Natural killer cell (primary cell): ENCODE results near the gene TNFRSF12A. TPM values are rescaled to one million over a fixed set of nuclear protein-coding genes. Genes with fewer than 3 reads are reported as not detected.

Experiments
- ATAC-seq, 3 donors: fragments of 150-1000 bp in 2 of 3; fragments of 200-7000 bp in 1 of 3; cut with Tn5 transposase; 1 replicate in 1 of 3; 2 replicates in 2 of 3; pipeline ENCODE4 v1.10.0; 2021; ENCODE audit warnings: mild to moderate bottlenecking in 2 of 3, moderate library complexity in 2 of 3
- DNase-seq, 2 donors: peaks; one replicate each; pipeline versions ENCODE4 v3.0.0 to v3.0.0-alpha.2; 2013 to 2021; ENCODE audit warnings: mixed read lengths in 1 of 2
- H3K27ac ChIP-seq: one replicate; pipeline ENCODE4 v1.5.1; 2013; ENCODE audit warnings: mild to moderate bottlenecking, low read length
- H3K27me3 ChIP-seq: one replicate; pipeline ENCODE4 v1.6.1; 2013; ENCODE audit warnings: low read length; ENCODE audit not compliant: control insufficient read depth, insufficient read depth
- H3K36me3 ChIP-seq: one replicate; pipeline ENCODE4 v1.6.1; 2013; ENCODE audit warnings: low read length; ENCODE audit not compliant: control insufficient read depth, insufficient read depth
- H3K4me1 ChIP-seq: one replicate; pipeline ENCODE4 v1.6.1; 2013; ENCODE audit warnings: low read length; ENCODE audit not compliant: control insufficient read depth, insufficient read depth
- H3K4me3 ChIP-seq: one replicate; pipeline ENCODE4 v1.5.1; 2013; ENCODE audit warnings: low read length
- H3K9me3 ChIP-seq: one replicate; pipeline ENCODE4 v1.6.1; 2013; ENCODE audit warnings: low read length; ENCODE audit not compliant: control insufficient read depth, insufficient read depth
- H3K27ac Mint-ChIP-seq, 2 donors: one replicate each; pipeline ENCODE4 v1.8.0; 2022; ENCODE audit warnings: mild to moderate bottlenecking in 2 of 2, mixed read lengths in 2 of 2, moderate library complexity in 1 of 2
- H3K27me3 Mint-ChIP-seq, 2 donors: one replicate each; pipeline ENCODE4 v1.8.0; 2022; ENCODE audit warnings: low read depth in 2 of 2, mixed read lengths in 2 of 2
- H3K36me3 Mint-ChIP-seq: one replicate; pipeline ENCODE4 v1.8.0; 2022; ENCODE audit warnings: mixed read lengths
- H3K4me1 Mint-ChIP-seq, 2 donors: one replicate each; pipeline ENCODE4 v1.8.0; 2022; ENCODE audit warnings: mixed read lengths in 2 of 2
- H3K4me3 Mint-ChIP-seq: one replicate; pipeline ENCODE4 v1.8.0; 2022; ENCODE audit warnings: mild to moderate bottlenecking, moderate library complexity, mixed read lengths
- H3K9me3 Mint-ChIP-seq, 2 donors: one replicate each; pipeline ENCODE4 v1.8.0; 2022; ENCODE audit warnings: mixed read lengths in 2 of 2
- WGBS: methylation state at CpG from one replicate; pipeline ENCODE4 v1.1.7; 2013; ENCODE audit warnings: missing lambda C conversion rate; ENCODE audit not compliant: insufficient coverage; 5-methylcytosine and 5-hydroxymethylcytosine counted together
- intact Hi-C: fragments of 100-400 bp; cut with micrococcal nuclease; formaldehyde crosslinking; loops from one replicate; pipeline ENCODE4 v1.14.2; 2022
- total RNA-seq, 4 donors: library from RNA; stranded (reverse); fragments of 120-200 nt in 1 of 4; gene quantifications; one replicate each; pipeline versions ENCODE4 v1.2.3 to v1.2.4, GENCODE V29; 2013 to 2022
- TF ChIP-seq, protein P1 (sequence below): fragments of 200-600 bp; IDR thresholded peaks from one replicate; pipeline ENCODE4 v1.8.0; 2022; ENCODE audit warnings: antibody characterized with exemption

Gene TNFRSF12A
- total RNA-seq, 3 donors from 2014 or later (not counting 1 experiment from before 2014, with no cell fraction given): 2.4 to 3.7 (median 3.1) TPM

DNA sequence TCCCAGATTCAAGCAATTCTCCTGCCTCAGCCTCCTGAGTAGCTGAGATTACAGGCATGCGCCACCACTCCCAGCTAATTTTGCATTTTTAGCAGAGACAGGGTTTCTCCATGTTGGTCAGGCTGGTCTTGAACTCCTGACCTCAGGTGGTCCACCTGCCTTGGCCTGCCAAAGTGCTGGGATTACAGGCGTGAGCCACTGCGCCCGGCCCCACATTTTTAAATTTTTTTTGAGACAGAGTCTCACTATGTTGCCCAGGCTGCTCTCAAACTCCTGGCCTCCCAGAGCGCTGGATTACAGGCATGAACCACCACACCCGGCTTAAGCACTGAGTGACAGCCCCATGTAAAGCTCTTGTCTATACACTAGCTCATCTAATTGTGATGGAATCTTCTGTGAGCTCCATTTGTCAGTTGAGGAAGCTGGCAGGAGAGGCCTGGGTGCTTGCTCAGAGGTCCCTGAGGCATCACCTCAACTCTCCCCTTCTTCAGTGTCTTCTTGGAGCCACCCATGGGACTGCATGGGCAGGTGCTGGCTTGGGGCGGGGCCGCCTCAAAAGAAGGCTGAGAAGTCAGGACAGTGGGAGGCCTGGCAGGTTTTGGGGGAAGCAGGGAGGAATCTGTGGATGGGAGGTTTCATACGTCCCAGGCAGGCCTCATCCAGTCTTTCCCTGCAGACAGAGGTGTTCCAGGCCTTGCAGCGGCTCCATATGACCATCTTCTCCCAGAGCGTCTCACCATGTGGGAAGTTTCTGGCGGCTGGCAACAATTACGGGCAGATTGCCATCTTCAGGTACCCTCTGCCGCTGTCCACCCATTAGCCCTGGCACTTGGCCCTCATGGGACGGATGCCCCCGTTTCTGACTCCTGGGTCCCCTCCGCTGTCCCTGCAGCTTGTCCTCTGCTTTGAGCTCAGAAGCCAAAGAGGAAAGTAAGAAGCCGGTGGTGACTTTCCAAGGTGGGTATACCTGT is 5.1 kb downstream of the TNFRSF12A start:
- DNase-seq: no peak
- H3K4me1 Mint-ChIP-seq: peaks cover 36 to 67% of the 10 kb centered on the region in 2 donors

DNA sequence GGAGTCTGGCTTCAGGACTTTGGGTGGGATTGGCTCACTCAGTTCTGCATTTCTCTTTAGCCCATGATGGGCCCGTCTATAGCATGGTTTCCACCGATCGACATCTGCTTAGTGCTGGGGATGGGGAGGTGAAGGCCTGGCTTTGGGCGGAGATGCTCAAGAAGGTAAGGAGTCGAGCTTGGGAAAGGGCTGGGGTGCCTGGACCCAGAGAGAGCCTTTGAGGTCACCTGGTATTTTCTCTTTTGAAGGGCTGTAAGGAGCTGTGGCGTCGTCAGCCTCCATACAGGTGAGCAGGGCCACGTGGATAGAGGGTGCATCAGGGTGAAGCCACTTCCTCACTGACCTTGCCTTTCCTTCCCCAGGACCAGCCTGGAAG is 5.8 kb downstream of the TNFRSF12A start:
- TF ChIP-seq, protein P1, sequence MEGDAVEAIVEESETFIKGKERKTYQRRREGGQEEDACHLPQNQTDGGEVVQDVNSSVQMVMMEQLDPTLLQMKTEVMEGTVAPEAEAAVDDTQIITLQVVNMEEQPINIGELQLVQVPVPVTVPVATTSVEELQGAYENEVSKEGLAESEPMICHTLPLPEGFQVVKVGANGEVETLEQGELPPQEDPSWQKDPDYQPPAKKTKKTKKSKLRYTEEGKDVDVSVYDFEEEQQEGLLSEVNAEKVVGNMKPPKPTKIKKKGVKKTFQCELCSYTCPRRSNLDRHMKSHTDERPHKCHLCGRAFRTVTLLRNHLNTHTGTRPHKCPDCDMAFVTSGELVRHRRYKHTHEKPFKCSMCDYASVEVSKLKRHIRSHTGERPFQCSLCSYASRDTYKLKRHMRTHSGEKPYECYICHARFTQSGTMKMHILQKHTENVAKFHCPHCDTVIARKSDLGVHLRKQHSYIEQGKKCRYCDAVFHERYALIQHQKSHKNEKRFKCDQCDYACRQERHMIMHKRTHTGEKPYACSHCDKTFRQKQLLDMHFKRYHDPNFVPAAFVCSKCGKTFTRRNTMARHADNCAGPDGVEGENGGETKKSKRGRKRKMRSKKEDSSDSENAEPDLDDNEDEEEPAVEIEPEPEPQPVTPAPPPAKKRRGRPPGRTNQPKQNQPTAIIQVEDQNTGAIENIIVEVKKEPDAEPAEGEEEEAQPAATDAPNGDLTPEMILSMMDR: no peak
- no peak overlapping the region for H3K27ac ChIP-seq
- peaks cover 62% of the 10 kb centered on the region for H3K4me1 ChIP-seq
- Mint-ChIP-seq H3K27me3 (peaks cover 7 to 21% of the 10 kb centered on the region in 2 donors), H3K4me3 (no peak overlapping the region), H3K9me3 (no peaks in the 10 kb centered on the region), H3K36me3 (no peaks in the 10 kb centered on the region), H3K4me1 (peaks cover 36 to 61% of the 10 kb centered on the region in 2 donors), H3K27ac (no peak overlapping the region)
- H3K27me3 ChIP-seq: peaks cover 22% of the 10 kb centered on the region
- no peak for DNase-seq
- H3K4me3 ChIP-seq: no peak overlapping the region
- H3K9me3 ChIP-seq: no peaks in the 10 kb centered on the region
- H3K36me3 ChIP-seq: peaks cover 15% of the 10 kb centered on the region
- ATAC-seq: no peak
- WGBS: 96% methylated on average over 8 of the region's 8 CpGs
- intact Hi-C loops: no loop called here

More for the DNA sequence above, 5.1 kb downstream of the TNFRSF12A start:
- Histone ChIP-seq H3K9me3 (no peaks in the 10 kb centered on the region), H3K27me3 (peaks cover 15% of the 10 kb centered on the region), H3K4me1 (peaks cover 69% of the 10 kb centered on the region), H3K36me3 (peaks cover 15% of the 10 kb centered on the region), H3K4me3 (no peak overlapping the region), H3K27ac (no peak overlapping the region)
- ATAC-seq: no peak
- 96% methylated on average over 18 of the region's 18 CpGs for WGBS
- Mint-ChIP-seq H3K4me3 (no peak overlapping the region), H3K27ac (no peak overlapping the region), H3K9me3 (no peaks in the 10 kb centered on the region), H3K27me3 (peaks cover 7 to 17% of the 10 kb centered on the region in 2 donors), H3K36me3 (no peaks in the 10 kb centered on the region)
- intact Hi-C loops: no loop called here
- TF ChIP-seq, protein P1: no peak

DNA sequence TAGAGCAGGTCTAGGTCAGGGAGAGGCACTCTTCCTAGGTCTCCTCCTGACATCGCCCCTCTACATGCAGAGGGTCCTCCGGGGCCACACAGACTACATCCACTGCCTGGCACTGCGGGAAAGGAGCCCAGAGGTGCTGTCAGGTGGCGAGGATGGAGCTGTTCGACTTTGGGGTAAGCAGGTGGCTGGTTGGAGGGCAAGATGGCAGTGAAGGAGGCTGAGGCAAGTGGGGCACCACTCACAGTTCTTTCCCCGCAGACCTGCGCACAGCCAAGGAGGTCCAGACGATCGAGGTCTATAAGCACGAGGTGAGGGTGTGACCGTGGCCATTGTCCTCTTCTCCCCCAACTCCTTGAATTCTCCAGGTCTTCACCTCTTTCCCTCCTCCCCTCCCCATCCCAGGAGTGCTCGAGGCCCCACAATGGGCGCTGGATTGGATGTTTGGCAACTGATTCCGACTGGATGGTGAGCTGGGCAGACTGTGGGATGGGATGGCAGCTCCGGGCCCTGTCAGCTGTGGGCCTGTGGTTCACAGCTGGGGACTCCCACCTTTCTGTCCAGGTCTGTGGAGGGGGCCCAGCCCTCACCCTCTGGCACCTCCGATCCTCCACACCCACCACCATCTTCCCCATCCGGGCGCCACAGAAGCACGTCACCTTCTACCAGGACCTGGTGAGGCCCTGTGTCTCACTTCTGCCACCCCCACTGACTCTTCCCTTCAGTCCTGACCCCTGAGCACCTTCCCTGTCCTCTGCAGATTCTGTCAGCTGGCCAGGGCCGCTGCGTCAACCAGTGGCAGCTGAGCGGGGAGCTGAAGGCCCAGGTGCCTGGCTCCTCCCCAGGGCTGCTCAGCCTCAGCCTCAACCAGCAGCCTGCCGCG is 6.7 kb downstream of the TNFRSF12A start:
- H3K27ac ChIP-seq: no peak overlapping the region
- H3K27me3 ChIP-seq: peaks cover 23% of the 10 kb centered on the region
- Mint-ChIP-seq H3K36me3 (no peaks in the 10 kb centered on the region), H3K27ac (no peak overlapping the region), H3K27me3 (peaks cover 7 to 24% of the 10 kb centered on the region in 2 donors), H3K4me1 (peaks cover 28 to 52% of the 10 kb centered on the region in 2 donors), H3K9me3 (no peaks in the 10 kb centered on the region), H3K4me3 (no peak overlapping the region)
- no peak for DNase-seq
- H3K4me1 ChIP-seq: peaks cover 54% of the 10 kb centered on the region
- H3K9me3 ChIP-seq: no peaks in the 10 kb centered on the region
- no peak overlapping the region for H3K4me3 ChIP-seq
- intact Hi-C loops: no loop called here
- H3K36me3 ChIP-seq: peaks cover 15% of the 10 kb centered on the region
- TF ChIP-seq, protein P1: no peak
- WGBS: 97% methylated on average over 22 of the region's 24 CpGs
- ATAC-seq: no peak
